HepG2 (cell line): ENCODE measurements around the gene RAB30. TPM values are rescaled to one million over a fixed set of nuclear protein-coding genes. Genes with fewer than 3 reads are reported as not detected.

ENCODE experiments used
- DNMT1 ChIP-seq: sonication (generic); formaldehyde crosslinking; IDR thresholded peaks from 2 replicates; pipeline ENCODE4 v1.5.1; 2020; ENCODE audit warnings: mild to moderate bottlenecking, missing genetic modification reagents
- ETS1 ChIP-seq: sonication (generic); formaldehyde crosslinking; IDR thresholded peaks from 2 replicates; pipeline ENCODE4 v1.4.0; 2020; ENCODE audit warnings: missing genetic modification reagents
- KDM5B ChIP-seq: sonication (generic); formaldehyde crosslinking; IDR thresholded peaks from 2 replicates; pipeline ENCODE4 v1.4.0; 2020; ENCODE audit warnings: missing genetic modification reagents, mild to moderate bottlenecking, borderline replicate concordance
- NFYC ChIP-seq: IDR thresholded peaks from 2 replicates; pipeline ENCODE4 v1.6.1; 2016; ENCODE audit warnings: missing genetic modification reagents, missing compliant biosample characterization
- NONO ChIP-seq, 2 experiments: fragments of 450-650 bp in 1 of 2; sonication (generic) in 1 of 2; formaldehyde crosslinking in 1 of 2; IDR thresholded peaks in 1 of 2; conservative IDR thresholded peaks in 1 of 2; 2 replicates each; pipeline versions ENCODE4 v1.6.1 to v1.8.0; 2017 to 2022; ENCODE audit warnings: mild to moderate bottlenecking in 1 of 2, missing genetic modification reagents in 1 of 2, moderate library complexity in 1 of 2
- RXRB ChIP-seq: IDR thresholded peaks from 2 replicates; pipeline ENCODE4 v1.6.1; 2016; ENCODE audit warnings: borderline replicate concordance, missing genetic modification reagents, missing compliant biosample characterization
- ZBTB38 ChIP-seq: sonication (generic); formaldehyde crosslinking; IDR thresholded peaks from 2 replicates; pipeline ENCODE4 v1.5.1; 2020; ENCODE audit warnings: mild to moderate bottlenecking, missing genetic modification reagents
- ZNF605 ChIP-seq: sonication (generic); formaldehyde crosslinking; IDR thresholded peaks from 2 replicates; pipeline ENCODE4 v1.8.0; 2022; ENCODE audit warnings: mild to moderate bottlenecking, missing genetic modification reagents
- polyA plus RNA-seq, 8 experiments: library from polyadenylated mRNA; depleted of rRNA in 3 of 8; stranded (reverse) in 7 of 8; unstranded in 1 of 8; fragments of >200 nt; fragmentation: Illumina TruSeq in 4 of 8; extraction: Trizol in 4 of 8; gene quantifications; 2 replicates each; pipeline versions ENCODE4 v1.2.1 to v1.2.3, GENCODE V29; 2011 to 2016; ENCODE audit warnings: low read depth in 4 of 8, missing spikeins in 1 of 8, mixed read lengths in 1 of 8; ENCODE audit not compliant: insufficient read depth in 1 of 8
- total RNA-seq, 5 experiments: library from RNA; depleted of rRNA; stranded (reverse); fragments of >200 nt; fragmentation: Illumina TruSeq; extraction: Trizol; gene quantifications; 2 replicates each; pipeline ENCODE4 v1.2.3, GENCODE V29; 2016; ENCODE audit warnings: low read depth in 1 of 5
- TF ChIP-seq, protein P1 (sequence below): IDR thresholded peaks from 2 replicates; pipeline ENCODE4 v1.6.1; 2016; ENCODE audit warnings: missing compliant biosample characterization, missing genetic modification reagents, borderline replicate concordance
- TF ChIP-seq, protein P2 (sequence below): sonication (generic); formaldehyde crosslinking; IDR thresholded peaks from 2 replicates; pipeline ENCODE4 v1.8.0; 2022; ENCODE audit warnings: missing genetic modification reagents, mild to moderate bottlenecking, borderline replicate concordance
- TF ChIP-seq, protein P3 (sequence below): sonication (generic); formaldehyde crosslinking; IDR thresholded peaks from 2 replicates; pipeline ENCODE4 v1.4.0; 2020; ENCODE audit warnings: missing genetic modification reagents
- TF ChIP-seq, protein P4 (sequence below): sonication (generic); formaldehyde crosslinking; IDR thresholded peaks from 2 replicates; pipeline ENCODE4 v1.4.0; 2020; ENCODE audit warnings: missing genetic modification reagents
- TF ChIP-seq, protein P5 (sequence below): sonication (generic); formaldehyde crosslinking; IDR thresholded peaks from 2 replicates; pipeline ENCODE4 v1.9.0; 2021; ENCODE audit warnings: missing genetic modification reagents, mild to moderate bottlenecking, borderline replicate concordance
- TF ChIP-seq, protein P6 (sequence below): sonication (generic); formaldehyde crosslinking; conservative IDR thresholded peaks from 2 replicates; pipeline ENCODE4 v1.8.1; 2023; ENCODE audit warnings: missing genetic modification reagents

RAB30 gene
- total and polyA plus RNA-seq, 2 of the 13 experiments (the other 11 are each of a cell fraction or from before 2014, with no cell fraction given): 3.7 to 5.0 TPM

- TF ChIP-seq NFYC (CRISPR knock-in tag) (no peak), ZNF605 (no peak), ETS1 (no peak), NONO (IDR thresholded peaks at IDR 0.05) (no peak), NONO (CRISPR knock-in tag; conservative IDR thresholded peaks at IDR 0.05) (peak; percentile 49; the same call in 1 of the 2 replicates), KDM5B (CRISPR knock-in tag) (no peak), DNMT1 (CRISPR knock-in tag) (no peak), ZBTB38 (0 out of 2 replicates have a peak, but pooled peaks have one; percentile 25), RXRB (CRISPR knock-in tag) (peak; percentile 82)
- TF ChIP-seq, protein P1, sequence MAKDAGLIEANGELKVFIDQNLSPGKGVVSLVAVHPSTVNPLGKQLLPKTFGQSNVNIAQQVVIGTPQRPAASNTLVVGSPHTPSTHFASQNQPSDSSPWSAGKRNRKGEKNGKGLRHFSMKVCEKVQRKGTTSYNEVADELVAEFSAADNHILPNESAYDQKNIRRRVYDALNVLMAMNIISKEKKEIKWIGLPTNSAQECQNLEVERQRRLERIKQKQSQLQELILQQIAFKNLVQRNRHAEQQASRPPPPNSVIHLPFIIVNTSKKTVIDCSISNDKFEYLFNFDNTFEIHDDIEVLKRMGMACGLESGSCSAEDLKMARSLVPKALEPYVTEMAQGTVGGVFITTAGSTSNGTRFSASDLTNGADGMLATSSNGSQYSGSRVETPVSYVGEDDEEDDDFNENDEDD: no peak
- TF ChIP-seq, protein P2, sequence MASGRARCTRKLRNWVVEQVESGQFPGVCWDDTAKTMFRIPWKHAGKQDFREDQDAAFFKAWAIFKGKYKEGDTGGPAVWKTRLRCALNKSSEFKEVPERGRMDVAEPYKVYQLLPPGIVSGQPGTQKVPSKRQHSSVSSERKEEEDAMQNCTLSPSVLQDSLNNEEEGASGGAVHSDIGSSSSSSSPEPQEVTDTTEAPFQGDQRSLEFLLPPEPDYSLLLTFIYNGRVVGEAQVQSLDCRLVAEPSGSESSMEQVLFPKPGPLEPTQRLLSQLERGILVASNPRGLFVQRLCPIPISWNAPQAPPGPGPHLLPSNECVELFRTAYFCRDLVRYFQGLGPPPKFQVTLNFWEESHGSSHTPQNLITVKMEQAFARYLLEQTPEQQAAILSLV (CRISPR knock-in tag): 0 out of 2 replicates have a peak, but pooled peaks have one; percentile 31
- TF ChIP-seq, protein P3, sequence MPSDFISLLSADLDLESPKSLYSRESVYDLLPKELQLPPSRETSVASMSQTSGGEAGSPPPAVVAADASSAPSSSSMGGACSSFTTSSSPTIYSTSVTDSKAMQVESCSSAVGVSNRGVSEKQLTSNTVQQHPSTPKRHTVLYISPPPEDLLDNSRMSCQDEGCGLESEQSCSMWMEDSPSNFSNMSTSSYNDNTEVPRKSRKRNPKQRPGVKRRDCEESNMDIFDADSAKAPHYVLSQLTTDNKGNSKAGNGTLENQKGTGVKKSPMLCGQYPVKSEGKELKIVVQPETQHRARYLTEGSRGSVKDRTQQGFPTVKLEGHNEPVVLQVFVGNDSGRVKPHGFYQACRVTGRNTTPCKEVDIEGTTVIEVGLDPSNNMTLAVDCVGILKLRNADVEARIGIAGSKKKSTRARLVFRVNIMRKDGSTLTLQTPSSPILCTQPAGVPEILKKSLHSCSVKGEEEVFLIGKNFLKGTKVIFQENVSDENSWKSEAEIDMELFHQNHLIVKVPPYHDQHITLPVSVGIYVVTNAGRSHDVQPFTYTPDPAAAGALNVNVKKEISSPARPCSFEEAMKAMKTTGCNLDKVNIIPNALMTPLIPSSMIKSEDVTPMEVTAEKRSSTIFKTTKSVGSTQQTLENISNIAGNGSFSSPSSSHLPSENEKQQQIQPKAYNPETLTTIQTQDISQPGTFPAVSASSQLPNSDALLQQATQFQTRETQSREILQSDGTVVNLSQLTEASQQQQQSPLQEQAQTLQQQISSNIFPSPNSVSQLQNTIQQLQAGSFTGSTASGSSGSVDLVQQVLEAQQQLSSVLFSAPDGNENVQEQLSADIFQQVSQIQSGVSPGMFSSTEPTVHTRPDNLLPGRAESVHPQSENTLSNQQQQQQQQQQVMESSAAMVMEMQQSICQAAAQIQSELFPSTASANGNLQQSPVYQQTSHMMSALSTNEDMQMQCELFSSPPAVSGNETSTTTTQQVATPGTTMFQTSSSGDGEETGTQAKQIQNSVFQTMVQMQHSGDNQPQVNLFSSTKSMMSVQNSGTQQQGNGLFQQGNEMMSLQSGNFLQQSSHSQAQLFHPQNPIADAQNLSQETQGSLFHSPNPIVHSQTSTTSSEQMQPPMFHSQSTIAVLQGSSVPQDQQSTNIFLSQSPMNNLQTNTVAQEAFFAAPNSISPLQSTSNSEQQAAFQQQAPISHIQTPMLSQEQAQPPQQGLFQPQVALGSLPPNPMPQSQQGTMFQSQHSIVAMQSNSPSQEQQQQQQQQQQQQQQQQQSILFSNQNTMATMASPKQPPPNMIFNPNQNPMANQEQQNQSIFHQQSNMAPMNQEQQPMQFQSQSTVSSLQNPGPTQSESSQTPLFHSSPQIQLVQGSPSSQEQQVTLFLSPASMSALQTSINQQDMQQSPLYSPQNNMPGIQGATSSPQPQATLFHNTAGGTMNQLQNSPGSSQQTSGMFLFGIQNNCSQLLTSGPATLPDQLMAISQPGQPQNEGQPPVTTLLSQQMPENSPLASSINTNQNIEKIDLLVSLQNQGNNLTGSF (CRISPR knock-in tag): no peak
- TF ChIP-seq, protein P4, sequence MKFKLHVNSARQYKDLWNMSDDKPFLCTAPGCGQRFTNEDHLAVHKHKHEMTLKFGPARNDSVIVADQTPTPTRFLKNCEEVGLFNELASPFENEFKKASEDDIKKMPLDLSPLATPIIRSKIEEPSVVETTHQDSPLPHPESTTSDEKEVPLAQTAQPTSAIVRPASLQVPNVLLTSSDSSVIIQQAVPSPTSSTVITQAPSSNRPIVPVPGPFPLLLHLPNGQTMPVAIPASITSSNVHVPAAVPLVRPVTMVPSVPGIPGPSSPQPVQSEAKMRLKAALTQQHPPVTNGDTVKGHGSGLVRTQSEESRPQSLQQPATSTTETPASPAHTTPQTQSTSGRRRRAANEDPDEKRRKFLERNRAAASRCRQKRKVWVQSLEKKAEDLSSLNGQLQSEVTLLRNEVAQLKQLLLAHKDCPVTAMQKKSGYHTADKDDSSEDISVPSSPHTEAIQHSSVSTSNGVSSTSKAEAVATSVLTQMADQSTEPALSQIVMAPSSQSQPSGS: peak; percentile 46; the same call in 1 of the 2 replicates
- TF ChIP-seq, protein P5, sequence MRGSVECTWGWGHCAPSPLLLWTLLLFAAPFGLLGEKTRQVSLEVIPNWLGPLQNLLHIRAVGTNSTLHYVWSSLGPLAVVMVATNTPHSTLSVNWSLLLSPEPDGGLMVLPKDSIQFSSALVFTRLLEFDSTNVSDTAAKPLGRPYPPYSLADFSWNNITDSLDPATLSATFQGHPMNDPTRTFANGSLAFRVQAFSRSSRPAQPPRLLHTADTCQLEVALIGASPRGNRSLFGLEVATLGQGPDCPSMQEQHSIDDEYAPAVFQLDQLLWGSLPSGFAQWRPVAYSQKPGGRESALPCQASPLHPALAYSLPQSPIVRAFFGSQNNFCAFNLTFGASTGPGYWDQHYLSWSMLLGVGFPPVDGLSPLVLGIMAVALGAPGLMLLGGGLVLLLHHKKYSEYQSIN (CRISPR knock-in tag): no peak
- TF ChIP-seq, protein P6, sequence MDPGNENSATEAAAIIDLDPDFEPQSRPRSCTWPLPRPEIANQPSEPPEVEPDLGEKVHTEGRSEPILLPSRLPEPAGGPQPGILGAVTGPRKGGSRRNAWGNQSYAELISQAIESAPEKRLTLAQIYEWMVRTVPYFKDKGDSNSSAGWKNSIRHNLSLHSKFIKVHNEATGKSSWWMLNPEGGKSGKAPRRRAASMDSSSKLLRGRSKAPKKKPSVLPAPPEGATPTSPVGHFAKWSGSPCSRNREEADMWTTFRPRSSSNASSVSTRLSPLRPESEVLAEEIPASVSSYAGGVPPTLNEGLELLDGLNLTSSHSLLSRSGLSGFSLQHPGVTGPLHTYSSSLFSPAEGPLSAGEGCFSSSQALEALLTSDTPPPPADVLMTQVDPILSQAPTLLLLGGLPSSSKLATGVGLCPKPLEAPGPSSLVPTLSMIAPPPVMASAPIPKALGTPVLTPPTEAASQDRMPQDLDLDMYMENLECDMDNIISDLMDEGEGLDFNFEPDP (CRISPR knock-in tag): no peak
These were observed 82.6 kb downstream of the RAB30 start (continued) for GRCh38 chr11:82988936-82989627.
